ENCODE measurements around the gene WNT8B.
A peak's percentile ranks its signal among the peaks of the same experiment; 100 is the strongest.

The WNT8B gene

GRCh38 chr10:100470367-100470766 lies 7.6 kb downstream of the WNT8B start:
- no peak overlapping the region for H3K27ac ChIP-seq
- TF ChIP-seq CTCF (conservative IDR thresholded peaks at IDR 0.05): no peak
- TF ChIP-seq ZFX (IDR thresholded peaks at IDR 0.05): no peak

GRCh38 chr10:100477970-100478369 lies 15.2 kb downstream of the WNT8B start:
- H3K27ac ChIP-seq: no peak overlapping the region
- TF ChIP-seq CTCF (conservative IDR thresholded peaks at IDR 0.05) (no peak), ZFX (IDR thresholded peaks at IDR 0.05) (no peak)

GRCh38 chr10:100479037-100479436 lies 16.2 kb downstream of the WNT8B start:
- no peak overlapping the region for H3K27ac ChIP-seq
- TF ChIP-seq ZFX (IDR thresholded peaks at IDR 0.05) (no peak), CTCF (conservative IDR thresholded peaks at IDR 0.05) (no peak)

- no peak overlapping the region for H3K27ac ChIP-seq
- TF ChIP-seq CTCF (conservative IDR thresholded peaks at IDR 0.05): no peak
Measured at GRCh38 chr10:100480002-100480401, 17.2 kb downstream of the WNT8B start.

- TF ChIP-seq CTCF (conservative IDR thresholded peaks at IDR 0.05): no peak
- TF ChIP-seq ZFX (IDR thresholded peaks at IDR 0.05): no peak
- H3K27ac ChIP-seq: peak overlapping the region; percentile 83
Measured at GRCh38 chr10:100481462-100482081, 18.8 kb downstream of the WNT8B start.

- peak overlapping the region; percentile 83 for H3K27ac ChIP-seq
- TF ChIP-seq ZFX (IDR thresholded peaks at IDR 0.05) (peak; percentile 42; the same call in 1 of the 2 replicates), CTCF (conservative IDR thresholded peaks at IDR 0.05) (peak; percentile 84)
Measured at GRCh38 chr10:100482181-100482833, 19.5 kb downstream of the WNT8B start.

- H3K27ac ChIP-seq: peak overlapping the region; percentile 83
- TF ChIP-seq CTCF (conservative IDR thresholded peaks at IDR 0.05): peak; percentile 63
- TF ChIP-seq ZFX (IDR thresholded peaks at IDR 0.05): no peak
Measured at GRCh38 chr10:100482834-100483185, 20.0 kb downstream of the WNT8B start.

All from C4-2B (cell line).